Spleen (tissue), 11 donors: ENCODE data around the gene HIGD2A. TPM values are rescaled to one million over a fixed set of nuclear protein-coding genes. Genes with fewer than 3 reads are reported as not detected.
A peak's percentile ranks its signal among the peaks of the same experiment; 100 is the strongest.

ENCODE experiments used
- DNase-seq: peaks from one replicate; pipeline ENCODE4 v3.0.0-alpha.2; 2020
- H3K27ac ChIP-seq, 8 donors: fragments of 200-600 bp; sonication (generic) in 7 of 8; 1 replicate in 4 of 8; 2 replicates in 4 of 8; pipeline versions ENCODE4 v1.5.0 to v1.8.0; 2016 to 2021; ENCODE audit warnings: inconsistent platforms in 4 of 8, mild to moderate bottlenecking in 4 of 8, moderate library complexity in 1 of 8
- H3K27me3 ChIP-seq, 7 donors: fragments of 200-600 bp; sonication (generic) in 6 of 7; replicated peaks in 1 of 7; 1 replicate in 4 of 7; 2 replicates in 3 of 7; pipeline versions ENCODE4 v1.5.0 to v1.8.0; 2016 to 2021; ENCODE audit warnings: inconsistent platforms in 3 of 7, mild to moderate bottlenecking in 1 of 7
- H3K36me3 ChIP-seq, 6 donors: fragments of 200-600 bp; sonication (generic) in 5 of 6; 1 replicate in 4 of 6; 2 replicates in 2 of 6; pipeline versions ENCODE4 v1.5.0 to v1.8.0; 2016 to 2021; ENCODE audit warnings: inconsistent platforms in 2 of 6
- H3K4me1 ChIP-seq, 6 donors: fragments of 200-600 bp; sonication (generic) in 5 of 6; 1 replicate in 3 of 6; 2 replicates in 3 of 6; pipeline versions ENCODE4 v1.5.0 to v1.8.0; 2016 to 2021; ENCODE audit warnings: inconsistent platforms in 3 of 6
- H3K4me3 ChIP-seq, 8 donors: fragments of 200-600 bp; sonication (generic) in 7 of 8; 1 replicate in 4 of 8; 2 replicates in 4 of 8; pipeline versions ENCODE4 v1.5.0 to v1.8.0; 2016 to 2021; ENCODE audit warnings: inconsistent platforms in 4 of 8, mild to moderate bottlenecking in 4 of 8, moderate library complexity in 2 of 8
- H3K9me3 ChIP-seq, 8 donors: fragments of 200-600 bp; sonication (generic) in 7 of 8; 1 replicate in 4 of 8; 2 replicates in 4 of 8; pipeline versions ENCODE4 v1.5.0 to v1.8.0; 2016 to 2021; ENCODE audit warnings: inconsistent platforms in 4 of 8
- POLR2A ChIP-seq, 3 donors: fragments of 450-650 bp; IDR thresholded peaks; one replicate each; pipeline ENCODE4 v1.5.1; 2017; ENCODE audit warnings: antibody characterized with exemption in 3 of 3, mild to moderate bottlenecking in 1 of 3
- POLR2AphosphoS5 ChIP-seq, 3 donors: sonication (generic); formaldehyde crosslinking; IDR thresholded peaks; one replicate each; pipeline ENCODE4 v1.5.1; 2017; ENCODE audit warnings: antibody characterized with exemption in 3 of 3
- WGBS, 5 donors: extraction: QIAGEN DNeasy Blood & Tissue Kit in 3 of 5; methylation state at CpG; one replicate each; pipeline versions ENCODE4 v1.1.5 to v1.1.7; 2013 to 2018; 5-methylcytosine and 5-hydroxymethylcytosine counted together
- intact Hi-C: fragments of 100-400 bp; cut with DNase I; formaldehyde crosslinking; loops from one replicate; pipeline ENCODE4 v1.15.0; 2023; ENCODE audit warnings: low total_unique reads
- polyA plus RNA-seq, 3 donors: library from polyadenylated mRNA; stranded (reverse); fragments of 200-250 nt; gene quantifications; one replicate each; pipeline ENCODE4 v1.2.1, GENCODE V29; 2013
- total RNA-seq, 7 donors: library from RNA; depleted of rRNA in 3 of 7; stranded (reverse); fragments of >200 nt in 3 of 7; fragmentation: NEBNext Ultra II Directional in 4 of 7; extraction: Animal tissue kit (Norgen Biotek cat#: 25700) in 4 of 7; gene quantifications; one replicate each; pipeline versions ENCODE4 v1.1.0 to v1.2.1, GENCODE V29; 2016 to 2021
- TF ChIP-seq, protein P1 (sequence below), 11 experiments: fragments of 200-600 bp in 7 of 11; fragments of 450-650 bp in 4 of 11; sonication (generic) in 4 of 11; IDR thresholded peaks in 8 of 11; conservative IDR thresholded peaks in 3 of 11; 1 replicate in 7 of 11; 2 replicates in 4 of 11; pipeline versions ENCODE4 v1.4.0 to v1.8.0; 2016 to 2021; ENCODE audit warnings: antibody characterized with exemption in 11 of 11, inconsistent platforms in 4 of 11, mild to moderate bottlenecking in 1 of 11
- donor health status: healthy with polysubstance abuse.
- donor health status: DM: no; HTN: no; CAD: no; lungs with moderate emphysema.
- donor health status: DM: no; HTN: no; CAD: no.
- donor health status: Bipolar disorder and iron deficiency.
- donor health status: healthy.
- donor health status: DM: no; HTN: no; CAD: no.
- donor health status: DM: yes; HTN: yes; CAD: no.

HIGD2A gene
- total and polyA plus RNA-seq, 10 donors = 89.3 to 276 (median 169) TPM

DNA sequence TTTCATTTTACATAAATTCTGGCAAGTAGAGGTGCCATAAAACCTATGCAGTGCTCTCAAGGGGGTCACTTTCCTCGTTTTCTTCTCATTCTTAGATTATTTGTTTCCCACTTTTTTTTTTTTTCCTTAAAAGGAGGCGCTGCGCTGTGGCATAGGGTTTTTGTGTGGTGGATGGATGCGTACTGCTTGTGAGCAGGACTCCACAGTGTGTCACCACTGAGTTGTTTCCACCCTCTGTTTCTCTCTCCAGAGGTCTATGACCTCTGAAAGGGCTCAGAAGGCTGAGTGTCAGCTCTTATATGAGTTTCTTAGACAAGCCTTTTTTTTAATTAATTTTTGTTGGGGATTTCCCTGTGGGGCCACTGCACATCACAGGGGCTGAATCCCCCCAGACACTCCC is 41.4 kb downstream of the HIGD2A start:
- Histone ChIP-seq H3K27ac (no peak overlapping the region), H3K4me3 (no peak overlapping the region), H3K27me3 (no peaks in the 10 kb centered on the region), H3K4me1 (peaks cover 0 to 5% (median 0%) of the 10 kb centered on the region in 6 donors), H3K36me3 (no peaks in the 10 kb centered on the region), H3K9me3 (no peaks in the 10 kb centered on the region)
- 65 to 88% (median 74%) methylated on average over 4 of the region's 4 CpGs for WGBS, 5 donors
- intact Hi-C loops = no loop called here
- TF ChIP-seq, protein P1, sequence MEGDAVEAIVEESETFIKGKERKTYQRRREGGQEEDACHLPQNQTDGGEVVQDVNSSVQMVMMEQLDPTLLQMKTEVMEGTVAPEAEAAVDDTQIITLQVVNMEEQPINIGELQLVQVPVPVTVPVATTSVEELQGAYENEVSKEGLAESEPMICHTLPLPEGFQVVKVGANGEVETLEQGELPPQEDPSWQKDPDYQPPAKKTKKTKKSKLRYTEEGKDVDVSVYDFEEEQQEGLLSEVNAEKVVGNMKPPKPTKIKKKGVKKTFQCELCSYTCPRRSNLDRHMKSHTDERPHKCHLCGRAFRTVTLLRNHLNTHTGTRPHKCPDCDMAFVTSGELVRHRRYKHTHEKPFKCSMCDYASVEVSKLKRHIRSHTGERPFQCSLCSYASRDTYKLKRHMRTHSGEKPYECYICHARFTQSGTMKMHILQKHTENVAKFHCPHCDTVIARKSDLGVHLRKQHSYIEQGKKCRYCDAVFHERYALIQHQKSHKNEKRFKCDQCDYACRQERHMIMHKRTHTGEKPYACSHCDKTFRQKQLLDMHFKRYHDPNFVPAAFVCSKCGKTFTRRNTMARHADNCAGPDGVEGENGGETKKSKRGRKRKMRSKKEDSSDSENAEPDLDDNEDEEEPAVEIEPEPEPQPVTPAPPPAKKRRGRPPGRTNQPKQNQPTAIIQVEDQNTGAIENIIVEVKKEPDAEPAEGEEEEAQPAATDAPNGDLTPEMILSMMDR (IDR thresholded peaks at IDR 0.05 in 8 of 11, conservative IDR thresholded peaks at IDR 0.05 in 3 of 11) = no peak
- TF ChIP-seq POLR2AphosphoS5 (IDR thresholded peaks at IDR 0.05) (no peak), POLR2A (IDR thresholded peaks at IDR 0.05) (no peak)
- no peak for DNase-seq

DNA sequence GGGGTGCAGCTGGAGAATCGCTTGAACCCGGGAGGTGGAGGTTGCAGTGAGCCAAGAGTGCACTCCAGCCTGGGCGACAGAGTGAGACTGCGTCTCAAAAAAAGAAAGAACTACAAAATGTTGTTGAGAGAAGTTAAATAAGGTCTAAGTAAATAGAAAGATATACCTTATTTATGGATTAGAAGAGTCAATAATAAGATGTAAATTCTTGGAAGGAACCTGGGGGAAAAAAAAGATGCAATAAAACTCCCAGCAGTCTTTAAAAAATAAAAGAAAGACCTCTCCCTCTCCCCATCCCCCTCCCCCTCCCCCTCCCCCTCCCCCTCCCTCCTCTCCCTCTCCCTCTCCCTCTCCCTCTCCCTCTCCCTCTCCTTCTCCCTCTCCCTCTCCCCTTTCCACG is 44.2 kb downstream of the HIGD2A start:
- intact Hi-C loops = no loop called here
- TF ChIP-seq POLR2A (IDR thresholded peaks at IDR 0.05) (no peak), POLR2AphosphoS5 (IDR thresholded peaks at IDR 0.05) (no peak)
- TF ChIP-seq, protein P1 (IDR thresholded peaks at IDR 0.05 in 8 of 11, conservative IDR thresholded peaks at IDR 0.05 in 3 of 11) = no peak
- WGBS, 5 donors = 91 to 97% (median 96%) methylated on average over 4 to 5 of the region's 5 CpGs
- H3K27me3 ChIP-seq = no peaks in the 10 kb centered on the region
- no peaks in the 10 kb centered on the region for H3K9me3 ChIP-seq
- no peak overlapping the region for H3K27ac ChIP-seq
- H3K4me3 ChIP-seq = no peak overlapping the region
- H3K4me1 ChIP-seq = peaks cover 0 to 23% (median 9%) of the 10 kb centered on the region in 6 donors
- DNase-seq = no peak
- H3K36me3 ChIP-seq = no peaks in the 10 kb centered on the region

DNA sequence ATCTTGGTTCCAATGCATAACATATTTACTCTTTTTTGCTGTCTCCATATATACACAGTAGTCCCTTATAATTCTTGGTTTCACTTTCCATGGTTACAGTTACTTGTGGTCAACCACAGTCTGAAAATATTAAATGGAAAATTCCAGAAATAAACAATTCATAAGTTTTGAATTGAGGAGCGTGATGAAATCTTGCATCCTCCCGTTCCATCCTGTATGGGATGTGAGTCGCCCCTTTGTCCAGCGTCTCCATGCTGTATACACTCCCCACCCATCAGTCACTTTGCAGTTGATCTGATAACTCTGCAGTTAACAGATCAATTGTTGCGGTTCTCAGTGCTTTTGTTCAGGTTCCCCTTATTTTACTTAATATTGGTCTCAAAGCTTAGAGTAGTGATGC is 48.1 kb downstream of the HIGD2A start:
- H3K9me3 ChIP-seq = no peaks in the 10 kb centered on the region
- peaks cover 0 to 29% (median 9%) of the 10 kb centered on the region in 6 donors for H3K4me1 ChIP-seq
- no peaks in the 10 kb centered on the region for H3K36me3 ChIP-seq
- peak overlapping the region in 2 of 8 donors; percentile 23 to 59 for H3K27ac ChIP-seq
- H3K4me3 ChIP-seq = peak overlapping the region in 3 of 8 donors; percentile 0 to 50 (median 27)
- no peaks in the 10 kb centered on the region for H3K27me3 ChIP-seq
- intact Hi-C loops = no loop called here
- TF ChIP-seq, protein P1 (IDR thresholded peaks at IDR 0.05 in 8 of 11, conservative IDR thresholded peaks at IDR 0.05 in 3 of 11) = no peak
- TF ChIP-seq POLR2AphosphoS5 (IDR thresholded peaks at IDR 0.05) (no peak), POLR2A (IDR thresholded peaks at IDR 0.05) (no peak)
- DNase-seq = no peak
- WGBS, 5 donors = 8 to 22% (median 15%) methylated on average over 5 of the region's 5 CpGs

DNA sequence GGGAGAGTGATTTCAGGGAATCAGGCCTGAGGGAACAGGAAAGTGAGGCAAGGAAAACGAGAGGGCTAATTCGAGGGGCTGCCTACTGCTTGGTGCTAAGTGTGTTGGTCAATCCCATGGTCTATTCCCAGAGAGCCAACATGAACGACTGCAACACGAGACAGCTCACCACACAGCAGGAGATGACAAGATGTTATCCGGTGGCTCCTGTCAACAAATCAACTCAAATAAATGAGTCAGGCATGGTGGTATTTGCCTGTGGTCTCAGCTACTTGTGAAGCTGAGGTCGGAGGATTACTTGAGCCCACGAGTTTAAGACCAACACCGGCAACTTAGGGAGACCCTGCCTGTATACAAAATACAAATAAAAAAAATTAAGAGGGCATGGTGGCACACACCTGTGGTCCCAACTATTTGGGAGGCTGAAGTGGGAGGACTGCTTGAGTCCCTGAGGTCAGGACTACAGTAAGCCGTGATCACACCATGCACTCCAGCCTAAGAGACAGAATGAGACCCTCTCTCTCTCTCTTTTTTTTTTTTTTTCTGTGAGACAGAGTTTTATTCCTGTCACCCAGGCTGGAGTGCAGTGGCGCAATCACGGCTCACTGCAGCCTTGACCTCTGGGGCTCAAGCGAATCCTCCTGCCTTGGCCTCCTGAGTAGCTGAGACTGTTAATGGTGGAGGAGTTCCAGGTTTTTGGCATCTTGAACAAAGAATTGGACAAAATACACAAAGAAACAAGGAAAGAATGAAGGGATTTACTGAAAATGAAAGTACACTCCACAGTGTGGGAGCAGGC is 50.6 kb downstream of the HIGD2A start:
- WGBS, 5 donors = 83 to 89% (median 88%) methylated on average over 12 of the region's 12 CpGs

More for the DNA sequence above, 50.6 kb downstream of the HIGD2A start:
- H3K9me3 ChIP-seq = no peaks in the 10 kb centered on the region
- H3K36me3 ChIP-seq = no peaks in the 10 kb centered on the region
- H3K27ac ChIP-seq = no peak overlapping the region
- no peak for TF ChIP-seq POLR2AphosphoS5 (IDR thresholded peaks at IDR 0.05)
- TF ChIP-seq, protein P1 (IDR thresholded peaks at IDR 0.05 in 8 of 11, conservative IDR thresholded peaks at IDR 0.05 in 3 of 11) = no peak
- TF ChIP-seq POLR2A (IDR thresholded peaks at IDR 0.05) = no peak
- DNase-seq = no peak
- no peaks in the 10 kb centered on the region for H3K27me3 ChIP-seq
- H3K4me3 ChIP-seq = no peak overlapping the region
- intact Hi-C loops = no loop called here
- H3K4me1 ChIP-seq = peaks cover 0 to 34% (median 9%) of the 10 kb centered on the region in 6 donors
